MM.1S (cell line): ENCODE measurements around the gene SLC13A5.

Experiments
- EZH2 ChIP-seq: fragments of 300-600 bp; sonication (generic); optimal IDR thresholded peaks from 2 replicates; pipeline ENCODE3; 2017; ENCODE audit warnings: low read depth, mild to moderate bottlenecking, antibody characterized with exemption, low read length, mixed read lengths
- TF ChIP-seq, protein P1 (sequence below): fragments of 300-600 bp; sonication (generic); IDR thresholded peaks from 2 replicates; pipeline ENCODE4 v1.5.1; 2016; ENCODE audit warnings: antibody characterized with exemption, low read length, mixed read lengths

DNA sequence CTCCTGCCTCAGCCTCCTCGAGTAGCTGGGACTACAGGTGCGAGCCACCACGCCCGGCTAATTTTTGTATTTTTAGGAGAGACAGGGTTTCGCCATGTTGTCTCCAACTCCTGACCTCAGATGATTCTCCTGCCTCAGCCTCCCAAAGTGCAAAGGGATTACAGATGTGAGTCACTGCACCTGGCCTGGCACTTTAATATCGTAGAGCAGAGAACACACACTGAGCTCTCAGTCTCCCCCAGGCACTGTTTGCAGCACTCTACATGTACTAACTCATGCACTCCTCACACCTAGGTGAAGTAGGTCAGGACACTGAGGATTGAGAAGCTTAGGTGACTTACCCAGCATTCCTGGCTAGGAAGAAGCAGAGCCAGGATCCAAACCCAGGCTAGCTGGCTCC lies 46.6 kb downstream of the SLC13A5 start:
- TF ChIP-seq, protein P1, sequence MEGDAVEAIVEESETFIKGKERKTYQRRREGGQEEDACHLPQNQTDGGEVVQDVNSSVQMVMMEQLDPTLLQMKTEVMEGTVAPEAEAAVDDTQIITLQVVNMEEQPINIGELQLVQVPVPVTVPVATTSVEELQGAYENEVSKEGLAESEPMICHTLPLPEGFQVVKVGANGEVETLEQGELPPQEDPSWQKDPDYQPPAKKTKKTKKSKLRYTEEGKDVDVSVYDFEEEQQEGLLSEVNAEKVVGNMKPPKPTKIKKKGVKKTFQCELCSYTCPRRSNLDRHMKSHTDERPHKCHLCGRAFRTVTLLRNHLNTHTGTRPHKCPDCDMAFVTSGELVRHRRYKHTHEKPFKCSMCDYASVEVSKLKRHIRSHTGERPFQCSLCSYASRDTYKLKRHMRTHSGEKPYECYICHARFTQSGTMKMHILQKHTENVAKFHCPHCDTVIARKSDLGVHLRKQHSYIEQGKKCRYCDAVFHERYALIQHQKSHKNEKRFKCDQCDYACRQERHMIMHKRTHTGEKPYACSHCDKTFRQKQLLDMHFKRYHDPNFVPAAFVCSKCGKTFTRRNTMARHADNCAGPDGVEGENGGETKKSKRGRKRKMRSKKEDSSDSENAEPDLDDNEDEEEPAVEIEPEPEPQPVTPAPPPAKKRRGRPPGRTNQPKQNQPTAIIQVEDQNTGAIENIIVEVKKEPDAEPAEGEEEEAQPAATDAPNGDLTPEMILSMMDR = no peak
- TF ChIP-seq EZH2 = no peak
